HCT116 (cell line): ENCODE results near the gene ARHGEF39. TPM values are rescaled to one million over a fixed set of nuclear protein-coding genes. Genes with fewer than 3 reads are reported as not detected.

Experiments used
- ATAC-seq: fragments of 200-7000 bp; cut with Tn5 transposase; 2 replicates; pipeline ENCODE4 v1.9.1; 2020; ENCODE audit warnings: mild to moderate bottlenecking, moderate library complexity
- BruUV-seq: library from RNA; stranded (reverse); fragments of 400-500 nt; replicated peaks from 2 replicates; lab custom pipeline; 2021; lab: Mats Ljungman, UMichigan
- CTCF ChIA-PET: fragments of 300-600 bp; sonication (Branson Sonifier 250); formaldehyde crosslinking; loops from one replicate; lab custom pipeline; 2021; ENCODE audit warnings: antibody characterized with exemption; lab: Charles Lee
- POLR2A ChIA-PET: fragments of 300-600, 350-600 bp; sonication (Branson Sonifier 250); formaldehyde crosslinking; loops from one replicate; lab custom pipeline; 2021; ENCODE audit warnings: antibody characterized with exemption; lab: Charles Lee
- RAD21 ChIA-PET, 2 experiments: fragments of 300-600 bp; sonication (Branson Sonifier 250); formaldehyde crosslinking; loops; one replicate each; lab custom pipeline; 2023; ENCODE audit warnings: low total read pairs in 2 of 2; ENCODE audit not compliant: uncharacterized antibody in 2 of 2, unreplicated experiment in 2 of 2, low non-redundant PET in 1 of 2; lab: Charles Lee
- DNase-seq: peaks from one replicate; pipeline ENCODE4 v3.0.0-alpha.2; 2010; ENCODE audit warnings: low read depth, low spot score
- H2AFZ ChIP-seq: fragments of 200-600 bp; shearing (Covaris generic), sonication (generic); 2 replicates; pipeline ENCODE4 v1.6.1; 2017; ENCODE audit warnings: low read depth, mixed run types, mixed read lengths, antibody characterized with exemption, low read length; ENCODE audit not compliant: poor library complexity, severe bottlenecking
- H3K27ac ChIP-seq: 2 replicates; pipeline ENCODE4 v1.5.1; 2012; ENCODE audit warnings: low read depth, low read length
- H3K27me3 ChIP-seq: fragments of 200-600 bp; sonication (generic); 2 replicates; pipeline ENCODE4 v1.6.1; 2016; ENCODE audit warnings: mixed run types, low read length, mixed read lengths; ENCODE audit not compliant: insufficient read depth
- H3K36me3 ChIP-seq, 2 experiments: fragments of 200-500 bp in 1 of 2; fragments of 200-600 bp in 1 of 2; sonication (Bioruptor generic) in 1 of 2; sonication (generic) in 1 of 2; 2 replicates each; pipeline versions ENCODE4 v1.5.1 to v1.6.1; 2014 to 2016; ENCODE audit warnings: low read length in 2 of 2, inconsistent platforms in 1 of 2, mixed read lengths in 1 of 2, mixed run types in 1 of 2; ENCODE audit not compliant: insufficient read depth in 2 of 2, control insufficient read depth in 1 of 2
- H3K4me1 ChIP-seq, 2 experiments: fragments of 200-600 bp in 1 of 2; sonication (generic) in 1 of 2; 2 replicates each; pipeline versions ENCODE4 v1.5.1 to v1.6.1; 2012 to 2017; ENCODE audit warnings: low read length in 2 of 2, inconsistent platforms in 1 of 2, mild to moderate bottlenecking in 1 of 2, mixed read lengths in 1 of 2, mixed run types in 1 of 2, moderate library complexity in 1 of 2; ENCODE audit not compliant: insufficient read depth in 2 of 2, control insufficient read depth in 1 of 2
- H3K4me2 ChIP-seq: fragments of 200-600 bp; sonication (generic); 2 replicates; pipeline ENCODE4 v1.6.1; 2017; ENCODE audit warnings: mixed run types, low read length, mixed read lengths
- H3K4me3 ChIP-seq, 2 experiments: fragments of 200-600 bp in 1 of 2; sonication (generic) in 1 of 2; replicated peaks in 1 of 2; 2 replicates each; pipeline ENCODE4 v1.5.1; 2011 to 2016; ENCODE audit warnings: low read length in 2 of 2, control low read depth in 1 of 2, low read depth in 1 of 2, mild to moderate bottlenecking in 1 of 2, mixed read lengths in 1 of 2, mixed run types in 1 of 2
- H3K79me2 ChIP-seq: fragments of 200-600 bp; sonication (generic); 2 replicates; pipeline ENCODE4 v1.6.1; 2017; ENCODE audit warnings: mild to moderate bottlenecking, mixed run types, low read length, moderate library complexity, mixed read lengths; ENCODE audit not compliant: insufficient read depth
- H3K9ac ChIP-seq: fragments of 200-600 bp; sonication (generic); 2 replicates; pipeline ENCODE4 v1.6.1; 2016; ENCODE audit warnings: low read length, mixed read lengths
- H3K9me2 ChIP-seq: fragments of 200-600 bp; sonication (generic), shearing (Covaris generic); 2 replicates; pipeline ENCODE4 v1.6.1; 2017; ENCODE audit warnings: mixed run types, mild to moderate bottlenecking, moderate library complexity; ENCODE audit not compliant: insufficient read depth
- H3K9me3 ChIP-seq, 2 experiments: fragments of 200-500 bp in 1 of 2; fragments of 200-600 bp in 1 of 2; sonication (Bioruptor generic) in 1 of 2; sonication (generic) in 1 of 2; 2 replicates each; pipeline ENCODE4 v1.6.1; 2014 to 2017; ENCODE audit warnings: low read length in 2 of 2, mixed read lengths in 2 of 2, inconsistent platforms in 1 of 2, low read depth in 1 of 2, mild to moderate bottlenecking in 1 of 2, mixed run types in 1 of 2, moderate library complexity in 1 of 2; ENCODE audit not compliant: control insufficient read depth in 1 of 2, insufficient read depth in 1 of 2
- H4K20me1 ChIP-seq: fragments of 200-600 bp; sonication (generic), shearing (Covaris generic); 2 replicates; pipeline ENCODE4 v1.6.1; 2017; ENCODE audit warnings: mixed run types, mild to moderate bottlenecking, moderate library complexity; ENCODE audit not compliant: insufficient read depth
- CBX3 ChIP-seq: IDR thresholded peaks from 2 replicates; pipeline ENCODE4 v1.6.1; 2012; ENCODE audit warnings: low read depth
- CEBPB ChIP-seq: IDR thresholded peaks from 2 replicates; pipeline ENCODE4 v1.6.1; 2012; ENCODE audit warnings: low read depth
- EGR1 ChIP-seq: IDR thresholded peaks from 2 replicates; pipeline ENCODE4 v1.6.1; 2012; ENCODE audit warnings: low read depth
- EZH2 ChIP-seq: fragments of 200-600 bp; sonication (generic); IDR thresholded peaks from 2 replicates; pipeline ENCODE4 v1.6.1; 2017; ENCODE audit warnings: antibody characterized with exemption, mixed run types
- FOSL1 ChIP-seq: IDR thresholded peaks from 2 replicates; pipeline ENCODE4 v1.6.1; 2012; ENCODE audit warnings: low read depth
- JUND ChIP-seq: IDR thresholded peaks from 2 replicates; pipeline ENCODE4 v1.6.1; 2012
- POLR2A ChIP-seq: IDR thresholded peaks from 2 replicates; pipeline ENCODE4 v1.7.0; 2011; ENCODE audit warnings: borderline replicate concordance; ENCODE audit not compliant: insufficient read depth, insufficient read length; ENCODE audit errors: extremely low read depth
- POLR2AphosphoS5 ChIP-seq: IDR thresholded peaks from 2 replicates; pipeline ENCODE4 v1.6.1; 2011; ENCODE audit warnings: mild to moderate bottlenecking, low read depth, low read length, moderate library complexity
- RAD21 ChIP-seq: IDR thresholded peaks from 2 replicates; pipeline ENCODE4 v1.6.1; 2012; ENCODE audit warnings: low read depth, mild to moderate bottlenecking
- SIN3A ChIP-seq: IDR thresholded peaks from 2 replicates; pipeline ENCODE4 v1.6.1; 2012; ENCODE audit warnings: low read depth
- SP1 ChIP-seq: IDR thresholded peaks from 2 replicates; pipeline ENCODE4 v1.6.1; 2012; ENCODE audit warnings: low read depth
- SRF ChIP-seq: IDR thresholded peaks from 2 replicates; pipeline ENCODE4 v1.6.1; 2012; ENCODE audit warnings: low read depth
- ZFX ChIP-seq: fragments of 450-650 bp; IDR thresholded peaks from 2 replicates; pipeline ENCODE4 v1.6.1; 2017
- intact Hi-C: fragments of 100-400 bp; cut with micrococcal nuclease; formaldehyde crosslinking; loops from 2 replicates; pipeline ENCODE4 v1.10.0; 2022
- total RNA-seq: library from RNA; stranded (reverse); gene quantifications from one replicate; pipeline ENCODE4 v1.2.1, GENCODE V29; 2021; ENCODE audit not compliant: unreplicated experiment
- TF ChIP-seq, protein P1 (sequence below): IDR thresholded peaks from 2 replicates; pipeline ENCODE4 v1.6.1; 2011; ENCODE audit warnings: mild to moderate bottlenecking, low read length, moderate library complexity; ENCODE audit not compliant: insufficient replicate concordance; ENCODE audit errors: extremely low read depth
- TF ChIP-seq, protein P2 (sequence below): IDR thresholded peaks from 2 replicates; pipeline ENCODE4 v1.6.1; 2012

ARHGEF39 gene
- total RNA-seq, 1 experiment from 2014 or later, result 29.8 TPM

DNA sequence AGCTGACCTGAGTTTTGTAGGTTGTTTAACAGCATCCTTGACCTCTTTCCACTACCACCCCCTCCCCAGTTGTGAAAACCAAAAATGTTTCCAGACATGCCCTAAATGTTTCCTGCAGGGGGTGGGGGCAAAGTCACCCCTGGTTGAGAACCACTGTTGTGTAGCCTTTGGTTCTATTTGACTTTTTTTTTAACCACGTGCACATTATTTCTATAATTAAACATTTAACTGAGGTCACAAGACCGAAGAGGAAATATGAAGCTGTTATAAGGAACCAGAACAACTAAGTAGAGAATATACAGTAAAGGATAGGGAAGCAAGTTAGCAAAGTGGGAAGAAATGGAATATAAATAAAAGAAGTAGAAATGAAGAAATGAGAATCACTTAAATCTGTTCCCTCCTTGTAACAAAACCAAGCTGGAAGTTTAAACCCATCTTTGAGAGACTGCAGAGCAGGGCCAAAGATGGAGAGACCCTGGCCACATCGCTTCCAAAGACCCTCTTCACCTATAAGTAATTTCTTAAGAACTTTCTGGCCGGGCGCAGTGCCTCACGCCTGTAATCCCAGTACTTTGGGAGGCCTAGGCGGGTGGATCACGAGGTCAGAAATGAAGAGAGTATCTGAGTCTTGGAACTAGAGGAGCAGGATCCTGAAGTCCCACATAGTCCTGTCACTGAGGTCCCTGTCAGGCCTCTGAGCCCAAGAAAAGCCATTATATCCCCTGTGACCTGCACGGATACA lies 28.7 kb downstream of the ARHGEF39 start:
- H3K4me3 ChIP-seq, result no peak overlapping the region
- TF ChIP-seq FOSL1, result no peak
- TF ChIP-seq CEBPB, result no peak
- no peak for TF ChIP-seq ZFX
- no peak for TF ChIP-seq SRF
- TF ChIP-seq SP1, result no peak
- TF ChIP-seq, protein P1, sequence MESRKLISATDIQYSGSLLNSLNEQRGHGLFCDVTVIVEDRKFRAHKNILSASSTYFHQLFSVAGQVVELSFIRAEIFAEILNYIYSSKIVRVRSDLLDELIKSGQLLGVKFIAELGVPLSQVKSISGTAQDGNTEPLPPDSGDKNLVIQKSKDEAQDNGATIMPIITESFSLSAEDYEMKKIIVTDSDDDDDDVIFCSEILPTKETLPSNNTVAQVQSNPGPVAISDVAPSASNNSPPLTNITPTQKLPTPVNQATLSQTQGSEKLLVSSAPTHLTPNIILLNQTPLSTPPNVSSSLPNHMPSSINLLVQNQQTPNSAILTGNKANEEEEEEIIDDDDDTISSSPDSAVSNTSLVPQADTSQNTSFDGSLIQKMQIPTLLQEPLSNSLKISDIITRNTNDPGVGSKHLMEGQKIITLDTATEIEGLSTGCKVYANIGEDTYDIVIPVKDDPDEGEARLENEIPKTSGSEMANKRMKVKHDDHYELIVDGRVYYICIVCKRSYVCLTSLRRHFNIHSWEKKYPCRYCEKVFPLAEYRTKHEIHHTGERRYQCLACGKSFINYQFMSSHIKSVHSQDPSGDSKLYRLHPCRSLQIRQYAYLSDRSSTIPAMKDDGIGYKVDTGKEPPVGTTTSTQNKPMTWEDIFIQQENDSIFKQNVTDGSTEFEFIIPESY, result no peak
- TF ChIP-seq EGR1, result no peak
- TF ChIP-seq EZH2, result no peak
- no peak for TF ChIP-seq POLR2A
- TF ChIP-seq, all 23 proteins: peak for 0
- POLR2A ChIA-PET, result no interaction called here
- RAD21 ChIA-PET, result no interaction called here
- Histone ChIP-seq H3K9ac (no peak overlapping the region), H3K9me3 (no peaks in the 10 kb centered on the region), H3K4me1 (no peaks in the 10 kb centered on the region), H3K4me2 (no peak overlapping the region), H3K27ac (no peak overlapping the region), H2AFZ (no peak overlapping the region), H3K36me3 (no peaks in the 10 kb centered on the region), H4K20me1 (no peaks in the 10 kb centered on the region), H3K9me2 (no peaks in the 10 kb centered on the region), H3K79me2 (no peaks in the 10 kb centered on the region), H3K27me3 (no peaks in the 10 kb centered on the region)
- DNase-seq (no peak), ATAC-seq (no peak)
- intact Hi-C loops, result no loop called here
- no TSS peak for BruUV-seq
- CTCF ChIA-PET, result no interaction called here

DNA sequence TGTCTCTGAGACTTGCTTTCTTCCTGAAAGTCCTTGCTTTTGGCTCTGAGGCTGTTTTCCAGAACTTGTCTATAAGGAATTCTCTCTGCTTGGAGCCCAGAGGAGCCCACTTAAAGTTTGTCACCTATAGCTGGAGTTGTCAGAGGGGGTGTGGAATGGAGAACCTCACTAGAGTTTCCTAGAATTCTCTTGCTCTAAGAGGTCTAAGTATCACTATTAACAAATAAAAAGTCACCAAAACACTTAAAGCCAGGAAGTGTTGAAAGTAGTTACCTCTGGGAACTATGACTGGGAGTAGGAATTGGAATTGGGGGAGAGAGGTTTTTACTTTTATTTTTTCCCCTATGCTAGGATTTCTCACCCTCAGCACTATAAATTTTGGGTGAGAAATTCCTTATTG lies 29.3 kb downstream of the ARHGEF39 start:
- Histone ChIP-seq H3K27ac (no peak overlapping the region), H3K36me3 (no peaks in the 10 kb centered on the region), H3K9ac (no peak overlapping the region), H4K20me1 (no peaks in the 10 kb centered on the region), H2AFZ (no peak overlapping the region), H3K4me1 (no peaks in the 10 kb centered on the region), H3K4me3 (no peak overlapping the region), H3K9me3 (no peaks in the 10 kb centered on the region), H3K79me2 (no peaks in the 10 kb centered on the region), H3K9me2 (no peaks in the 10 kb centered on the region), H3K27me3 (no peaks in the 10 kb centered on the region), H3K4me2 (no peak overlapping the region)
- BruUV-seq, result no TSS peak
- DNase-seq, result no peak
- POLR2A ChIA-PET, result no interaction called here
- CTCF ChIA-PET, result no interaction called here
- RAD21 ChIA-PET, result no interaction called here
- no peak for ATAC-seq
- intact Hi-C loops, result no loop called here
- TF ChIP-seq SIN3A, result no peak
- no peak for TF ChIP-seq EZH2
- TF ChIP-seq, protein P2, sequence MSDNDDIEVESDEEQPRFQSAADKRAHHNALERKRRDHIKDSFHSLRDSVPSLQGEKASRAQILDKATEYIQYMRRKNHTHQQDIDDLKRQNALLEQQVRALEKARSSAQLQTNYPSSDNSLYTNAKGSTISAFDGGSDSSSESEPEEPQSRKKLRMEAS, result no peak
- no peak for TF ChIP-seq JUND
- no peak for TF ChIP-seq ZFX
- no peak for TF ChIP-seq CEBPB
- TF ChIP-seq EGR1, result no peak
- TF ChIP-seq RAD21, result no peak
- no peak for TF ChIP-seq POLR2AphosphoS5
- no peak for TF ChIP-seq CBX3
- TF ChIP-seq SP1, result no peak
